ENCODE data around the gene CORO1C. TPM values are rescaled to one million over a fixed set of nuclear protein-coding genes. Genes with fewer than 3 reads are reported as not detected.

The CORO1C gene
- total RNA-seq, 6 donors from 2014 or later, result 154 to 297 (median 223) TPM

DNA sequence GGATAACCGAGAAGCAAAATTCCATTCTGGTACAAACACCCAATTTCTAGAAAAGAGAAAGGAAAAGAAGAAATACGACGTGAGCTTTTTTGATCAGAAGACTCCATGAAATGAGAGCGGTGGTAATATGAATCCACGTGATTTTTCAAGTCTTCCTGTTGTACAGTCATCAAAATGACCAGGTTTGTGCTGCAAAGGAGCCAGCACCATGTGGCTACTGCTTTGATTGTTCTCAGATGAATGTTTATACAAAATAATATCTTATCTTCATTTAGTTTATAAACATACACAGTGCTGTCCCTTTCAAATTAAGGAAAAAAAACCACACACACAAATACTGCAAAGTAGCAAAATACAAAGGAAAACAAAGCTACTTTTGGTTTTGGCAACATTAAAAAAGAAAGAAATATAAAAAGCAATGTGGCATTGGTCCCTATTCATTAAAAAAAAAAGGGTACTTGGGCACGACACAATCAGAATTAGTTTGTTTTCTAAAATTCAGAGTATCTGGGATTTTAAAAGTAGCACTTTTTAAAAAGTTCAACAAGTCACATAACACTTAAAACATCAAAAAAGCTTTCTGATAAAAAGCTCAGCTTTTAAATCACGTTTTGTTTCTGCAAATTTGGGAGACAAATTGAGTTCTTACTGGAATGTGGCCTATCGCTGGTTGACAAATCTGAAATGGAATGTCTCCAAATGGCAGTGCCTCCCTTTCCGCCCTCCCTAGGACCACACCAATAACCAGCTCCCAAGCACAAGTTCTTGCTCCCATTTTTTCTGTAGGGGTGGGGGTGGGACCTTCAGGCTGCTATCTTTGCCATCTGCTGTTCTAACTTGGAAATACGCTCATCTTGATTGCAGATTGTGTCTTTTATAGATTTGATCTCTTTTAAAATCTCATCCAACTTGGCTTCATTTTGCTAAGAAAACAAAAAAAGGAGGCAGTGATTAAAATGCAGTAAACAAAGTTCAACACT lies 84.4 kb downstream of the CORO1C start:
- Histone ChIP-seq H3K4me1 (peaks cover 50 to 61% (median 60%) of the 10 kb centered on the region in 4 donors), H3K27ac (peak overlapping the region; percentile 58 to 87 (median 74)), H3K36me3 (peaks cover 0 to 60% (median 26%) of the 10 kb centered on the region in 4 donors), H3K9me3 (no peaks in the 10 kb centered on the region), H3K4me3 (no peak overlapping the region), H3K27me3 (no peaks in the 10 kb centered on the region)
- DNase-seq (no peak), ATAC-seq (ENCODE audit: low FRiP score in 2 of 2) (no peak)
- WGBS, 2 donors, result 55 to 57% methylated on average over 10 of the region's 10 CpGs
- peak in 1 of 4 donors; percentile 39 for TF ChIP-seq EP300 (IDR thresholded peaks at IDR 0.05)
- TF ChIP-seq POLR2AphosphoS5 (IDR thresholded peaks at IDR 0.05), result no peak
- TF ChIP-seq CTCF (IDR thresholded peaks at IDR 0.05), result no peak
- TF ChIP-seq POLR2A (IDR thresholded peaks at IDR 0.05), result no peak

DNA sequence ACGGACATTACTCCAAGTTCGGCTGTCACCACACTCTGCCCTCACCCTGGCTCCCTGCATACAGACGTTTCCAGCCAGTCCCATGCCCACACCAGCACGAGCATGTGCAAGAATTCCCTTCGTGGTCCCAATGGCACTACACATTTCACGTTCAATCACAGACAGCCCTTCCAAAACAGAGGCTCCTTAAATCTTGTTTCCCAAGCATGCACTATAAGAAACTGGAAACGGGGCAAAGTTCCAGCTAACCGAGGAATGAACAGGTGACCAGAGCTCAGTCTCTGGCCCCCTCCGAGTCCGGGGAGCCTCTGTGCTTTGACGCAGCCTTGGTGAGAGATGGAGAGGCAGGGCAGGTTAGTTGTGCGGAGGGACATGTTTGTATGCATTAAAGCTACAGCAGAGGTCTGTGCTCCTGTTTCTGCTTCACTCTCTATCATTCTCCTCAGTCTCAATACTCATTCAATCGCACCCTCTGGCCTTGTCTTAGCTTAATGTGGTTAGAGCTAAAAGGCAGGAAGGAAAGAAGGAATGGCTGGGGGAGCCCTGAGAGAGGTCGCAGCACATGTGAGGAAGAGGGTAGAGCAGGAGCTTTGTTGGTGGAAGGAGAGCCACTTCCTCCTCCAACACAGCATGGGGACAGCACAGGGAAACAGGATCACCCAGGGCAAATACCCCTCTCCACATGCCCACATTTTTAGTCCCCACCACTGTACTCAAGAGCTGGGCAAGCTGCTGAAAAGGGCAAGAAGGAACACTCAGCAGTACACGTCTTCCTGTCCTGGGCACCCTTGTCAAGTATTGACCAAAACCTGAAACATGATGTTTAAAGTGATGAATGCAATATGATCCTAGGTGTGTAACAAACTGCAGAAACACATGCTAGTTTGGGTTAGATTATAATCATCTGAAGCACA lies 85.4 kb downstream of the CORO1C start:
- Histone ChIP-seq H3K36me3 (peaks cover 0 to 50% (median 18%) of the 10 kb centered on the region in 4 donors), H3K27me3 (no peaks in the 10 kb centered on the region), H3K9me3 (no peaks in the 10 kb centered on the region), H3K27ac (peak overlapping the region; percentile 58 to 87 (median 77)), H3K4me3 (no peak overlapping the region), H3K4me1 (peaks cover 59 to 69% (median 68%) of the 10 kb centered on the region in 4 donors)
- DNase-seq, result no peak
- WGBS, 2 donors, result 77% methylated on average over 15 of the region's 15 CpGs
- ATAC-seq (ENCODE audit: low FRiP score in 2 of 2), result no peak
- TF ChIP-seq CTCF (IDR thresholded peaks at IDR 0.05) (no peak), POLR2A (IDR thresholded peaks at IDR 0.05) (no peak), EP300 (IDR thresholded peaks at IDR 0.05) (no peak), POLR2AphosphoS5 (IDR thresholded peaks at IDR 0.05) (no peak)

DNA sequence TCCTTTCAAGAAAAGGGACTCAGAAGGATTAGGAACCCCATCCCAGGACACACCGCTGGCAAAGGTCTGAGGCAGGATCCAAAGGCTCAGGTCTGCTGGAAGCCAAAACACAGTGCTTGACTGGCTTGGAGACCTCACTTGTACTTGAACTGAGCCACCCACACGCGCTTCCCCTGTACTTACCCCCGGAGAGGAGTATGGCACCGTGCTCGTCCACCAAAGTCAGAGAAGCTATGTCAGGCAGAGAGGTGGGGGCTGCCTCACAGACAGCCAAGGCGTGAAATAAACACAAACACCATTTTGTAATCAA lies 86.6 kb downstream of the CORO1C start:
- WGBS, 2 donors, result 86 to 94% methylated on average over 4 to 7 of the region's 7 CpGs
- H3K4me1 ChIP-seq, result peaks cover 59 to 69% (median 67%) of the 10 kb centered on the region in 4 donors

More for the DNA sequence above, 86.6 kb downstream of the CORO1C start:
- H3K4me3 ChIP-seq, result no peak overlapping the region
- peaks cover 0 to 39% (median 15%) of the 10 kb centered on the region in 4 donors for H3K36me3 ChIP-seq
- TF ChIP-seq CTCF (IDR thresholded peaks at IDR 0.05), result no peak
- TF ChIP-seq POLR2AphosphoS5 (IDR thresholded peaks at IDR 0.05), result no peak
- no peak for TF ChIP-seq POLR2A (IDR thresholded peaks at IDR 0.05)
- no peak for TF ChIP-seq EP300 (IDR thresholded peaks at IDR 0.05)
- DNase-seq, result no peak
- no peaks in the 10 kb centered on the region for H3K9me3 ChIP-seq
- ATAC-seq (ENCODE audit: low FRiP score in 2 of 2), result no peak
- peak overlapping the region; percentile 70 to 87 (median 80) for H3K27ac ChIP-seq
- no peaks in the 10 kb centered on the region for H3K27me3 ChIP-seq
